ENCODE results near the gene RNF157. TPM values are rescaled to one million over a fixed set of nuclear protein-coding genes. Genes with fewer than 3 reads are reported as not detected.

Gene RNF157
- total and polyA plus RNA-seq, 2 of the 13 experiments (the other 11 are each of a cell fraction or from before 2014, with no cell fraction given), result 0.44 to 1.5 TPM

DNA sequence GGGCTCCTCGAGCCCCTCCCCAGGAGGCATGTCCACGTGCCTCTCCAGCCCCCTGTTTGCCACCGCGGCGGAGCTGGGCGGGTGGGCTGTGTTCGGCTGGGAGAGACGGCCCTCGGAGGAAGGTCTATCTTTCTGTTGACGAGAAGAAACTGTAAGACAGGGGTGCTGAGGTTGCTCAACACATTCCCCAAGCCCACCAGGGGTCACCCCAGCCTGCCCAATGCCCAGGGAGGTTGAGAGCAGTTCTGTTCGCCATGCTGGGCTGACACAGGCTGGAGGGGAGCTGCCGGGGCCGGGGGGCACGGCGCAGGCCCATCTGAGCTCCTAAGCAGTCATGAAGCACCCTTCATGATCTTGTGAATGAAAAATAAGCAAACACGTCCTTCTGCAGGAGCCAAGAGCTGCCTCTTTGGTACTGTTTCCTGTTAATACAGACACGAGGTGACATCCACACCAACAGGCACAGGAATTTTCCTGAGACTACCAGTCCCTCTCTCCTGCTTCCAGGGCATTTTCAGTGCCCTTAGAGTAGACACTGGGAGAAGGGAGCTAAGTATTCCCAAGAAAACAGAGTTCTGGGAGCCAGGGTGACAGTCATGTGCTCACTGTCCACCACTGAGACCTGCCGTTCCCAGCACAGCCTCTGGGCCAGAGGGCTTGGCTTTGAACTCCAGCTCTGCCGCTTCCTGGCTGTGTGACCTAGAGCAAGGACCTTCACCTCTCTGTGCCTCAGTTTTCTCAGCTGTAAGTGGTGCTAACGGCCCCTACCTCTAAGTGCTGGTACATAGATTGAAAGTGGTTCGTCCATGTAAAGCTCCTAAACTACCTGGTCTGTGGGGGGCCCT, 34.0 kb upstream of the RNF157 start (continued):
- TF ChIP-seq, protein P1, sequence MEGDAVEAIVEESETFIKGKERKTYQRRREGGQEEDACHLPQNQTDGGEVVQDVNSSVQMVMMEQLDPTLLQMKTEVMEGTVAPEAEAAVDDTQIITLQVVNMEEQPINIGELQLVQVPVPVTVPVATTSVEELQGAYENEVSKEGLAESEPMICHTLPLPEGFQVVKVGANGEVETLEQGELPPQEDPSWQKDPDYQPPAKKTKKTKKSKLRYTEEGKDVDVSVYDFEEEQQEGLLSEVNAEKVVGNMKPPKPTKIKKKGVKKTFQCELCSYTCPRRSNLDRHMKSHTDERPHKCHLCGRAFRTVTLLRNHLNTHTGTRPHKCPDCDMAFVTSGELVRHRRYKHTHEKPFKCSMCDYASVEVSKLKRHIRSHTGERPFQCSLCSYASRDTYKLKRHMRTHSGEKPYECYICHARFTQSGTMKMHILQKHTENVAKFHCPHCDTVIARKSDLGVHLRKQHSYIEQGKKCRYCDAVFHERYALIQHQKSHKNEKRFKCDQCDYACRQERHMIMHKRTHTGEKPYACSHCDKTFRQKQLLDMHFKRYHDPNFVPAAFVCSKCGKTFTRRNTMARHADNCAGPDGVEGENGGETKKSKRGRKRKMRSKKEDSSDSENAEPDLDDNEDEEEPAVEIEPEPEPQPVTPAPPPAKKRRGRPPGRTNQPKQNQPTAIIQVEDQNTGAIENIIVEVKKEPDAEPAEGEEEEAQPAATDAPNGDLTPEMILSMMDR (CRISPR knock-in tag; IDR thresholded peaks at IDR 0.05), result 0 out of 2 replicates have a peak, but pooled peaks have one; percentile 6
- TF ChIP-seq ELF1 (CRISPR knock-in tag; IDR thresholded peaks at IDR 0.05) (no peak), HNRNPLL (IDR thresholded peaks at IDR 0.05; ENCODE audit: low read depth, low read length, poor library complexity, severe bottlenecking) (peak; percentile 4), HDAC6 (IDR thresholded peaks at IDR 0.05; ENCODE audit: low read depth, low read length) (no peak), HNF4G (IDR thresholded peaks at IDR 0.05; ENCODE audit: borderline replicate concordance, low read depth, low read length) (no peak), HNF4G (CRISPR knock-in tag; IDR thresholded peaks at IDR 0.05; ENCODE audit: borderline replicate concordance, low read depth) (no peak), ZNF572 (CRISPR knock-in tag; IDR thresholded peaks at IDR 0.05) (no peak), ZFP36 (IDR thresholded peaks at IDR 0.05; ENCODE audit: borderline replicate concordance, low read depth, low read length, partially characterized antibody) (peak; percentile 28), GABPB1 (CRISPR knock-in tag; IDR thresholded peaks at IDR 0.05) (no peak), TEAD3 (CRISPR knock-in tag; optimal IDR thresholded peaks at IDR 0.05; ENCODE audit: borderline replicate concordance) (no peak), KDM2A (CRISPR knock-in tag; IDR thresholded peaks at IDR 0.05; ENCODE audit: borderline replicate concordance, low read depth) (no peak), ZMYM3 (CRISPR knock-in tag; IDR thresholded peaks at IDR 0.05) (peak; percentile 44; the same call in 1 of the 2 replicates), RARG (CRISPR knock-in tag; IDR thresholded peaks at IDR 0.05; ENCODE audit: low read depth) (no peak), FLYWCH1 (CRISPR knock-in tag; IDR thresholded peaks at IDR 0.05) (no peak)
- TF ChIP-seq, protein P2, sequence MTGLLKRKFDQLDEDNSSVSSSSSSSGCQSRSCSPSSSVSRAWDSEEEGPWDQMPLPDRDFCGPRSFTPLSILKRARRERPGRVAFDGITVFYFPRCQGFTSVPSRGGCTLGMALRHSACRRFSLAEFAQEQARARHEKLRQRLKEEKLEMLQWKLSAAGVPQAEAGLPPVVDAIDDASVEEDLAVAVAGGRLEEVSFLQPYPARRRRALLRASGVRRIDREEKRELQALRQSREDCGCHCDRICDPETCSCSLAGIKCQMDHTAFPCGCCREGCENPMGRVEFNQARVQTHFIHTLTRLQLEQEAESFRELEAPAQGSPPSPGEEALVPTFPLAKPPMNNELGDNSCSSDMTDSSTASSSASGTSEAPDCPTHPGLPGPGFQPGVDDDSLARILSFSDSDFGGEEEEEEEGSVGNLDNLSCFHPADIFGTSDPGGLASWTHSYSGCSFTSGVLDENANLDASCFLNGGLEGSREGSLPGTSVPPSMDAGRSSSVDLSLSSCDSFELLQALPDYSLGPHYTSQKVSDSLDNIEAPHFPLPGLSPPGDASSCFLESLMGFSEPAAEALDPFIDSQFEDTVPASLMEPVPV (CRISPR knock-in tag; IDR thresholded peaks at IDR 0.05), result no peak
- TF ChIP-seq, protein P3, sequence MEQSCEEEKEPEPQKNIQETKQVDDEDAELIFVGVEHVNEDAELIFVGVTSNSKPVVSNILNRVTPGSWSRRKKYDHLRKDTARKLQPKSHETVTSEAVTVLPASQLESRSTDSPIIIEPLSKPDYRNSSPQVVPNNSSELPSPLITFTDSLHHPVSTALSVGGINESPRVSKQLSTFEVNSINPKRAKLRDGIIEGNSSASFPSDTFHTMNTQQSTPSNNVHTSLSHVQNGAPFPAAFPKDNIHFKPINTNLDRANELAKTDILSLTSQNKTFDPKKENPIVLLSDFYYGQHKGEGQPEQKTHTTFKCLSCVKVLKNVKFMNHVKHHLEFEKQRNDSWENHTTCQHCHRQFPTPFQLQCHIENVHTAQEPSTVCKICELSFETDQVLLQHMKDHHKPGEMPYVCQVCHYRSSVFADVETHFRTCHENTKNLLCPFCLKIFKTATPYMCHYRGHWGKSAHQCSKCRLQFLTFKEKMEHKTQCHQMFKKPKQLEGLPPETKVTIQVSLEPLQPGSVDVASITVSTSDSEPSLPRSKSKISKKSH (CRISPR knock-in tag; IDR thresholded peaks at IDR 0.05; ENCODE audit: borderline replicate concordance), result 0 out of 2 replicates have a peak, but pooled peaks have one; percentile 10
- TF ChIP-seq, protein P4, sequence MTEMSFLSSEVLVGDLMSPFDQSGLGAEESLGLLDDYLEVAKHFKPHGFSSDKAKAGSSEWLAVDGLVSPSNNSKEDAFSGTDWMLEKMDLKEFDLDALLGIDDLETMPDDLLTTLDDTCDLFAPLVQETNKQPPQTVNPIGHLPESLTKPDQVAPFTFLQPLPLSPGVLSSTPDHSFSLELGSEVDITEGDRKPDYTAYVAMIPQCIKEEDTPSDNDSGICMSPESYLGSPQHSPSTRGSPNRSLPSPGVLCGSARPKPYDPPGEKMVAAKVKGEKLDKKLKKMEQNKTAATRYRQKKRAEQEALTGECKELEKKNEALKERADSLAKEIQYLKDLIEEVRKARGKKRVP (CRISPR knock-in tag; IDR thresholded peaks at IDR 0.05), result no peak
- TF ChIP-seq, protein P5, sequence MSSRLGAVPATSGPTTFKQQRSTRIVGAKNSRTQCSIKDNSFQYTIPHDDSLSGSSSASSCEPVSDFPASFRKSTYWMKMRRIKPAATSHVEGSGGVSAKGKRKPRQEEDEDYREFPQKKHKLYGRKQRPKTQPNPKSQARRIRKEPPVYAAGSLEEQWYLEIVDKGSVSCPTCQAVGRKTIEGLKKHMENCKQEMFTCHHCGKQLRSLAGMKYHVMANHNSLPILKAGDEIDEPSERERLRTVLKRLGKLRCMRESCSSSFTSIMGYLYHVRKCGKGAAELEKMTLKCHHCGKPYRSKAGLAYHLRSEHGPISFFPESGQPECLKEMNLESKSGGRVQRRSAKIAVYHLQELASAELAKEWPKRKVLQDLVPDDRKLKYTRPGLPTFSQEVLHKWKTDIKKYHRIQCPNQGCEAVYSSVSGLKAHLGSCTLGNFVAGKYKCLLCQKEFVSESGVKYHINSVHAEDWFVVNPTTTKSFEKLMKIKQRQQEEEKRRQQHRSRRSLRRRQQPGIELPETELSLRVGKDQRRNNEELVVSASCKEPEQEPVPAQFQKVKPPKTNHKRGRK (CRISPR knock-in tag; IDR thresholded peaks at IDR 0.05), result no peak
